Right lobe of liver (tissue), 4 donors: ENCODE results near the gene TNFAIP3.

Source experiments
- CTCF ChIP-seq, 4 donors: fragments of 200-600 bp in 3 of 4; fragments of 450-650 bp in 1 of 4; IDR thresholded peaks; one replicate each; pipeline versions ENCODE4 v1.5.1 to v1.8.0; 2016 to 2022; ENCODE audit warnings: antibody characterized with exemption in 4 of 4, mild to moderate bottlenecking in 2 of 4
- POLR2A ChIP-seq: fragments of 450-650 bp; IDR thresholded peaks from one replicate; pipeline ENCODE4 v1.6.1; 2017; ENCODE audit warnings: antibody characterized with exemption, mild to moderate bottlenecking
- donor health status: DM: no; HTN: no; CAD: no.
- donor health status: DM: no; HTN: no; CAD: no.
- donor health status: DM: no; HTN: yes; CAD: no.

DNA sequence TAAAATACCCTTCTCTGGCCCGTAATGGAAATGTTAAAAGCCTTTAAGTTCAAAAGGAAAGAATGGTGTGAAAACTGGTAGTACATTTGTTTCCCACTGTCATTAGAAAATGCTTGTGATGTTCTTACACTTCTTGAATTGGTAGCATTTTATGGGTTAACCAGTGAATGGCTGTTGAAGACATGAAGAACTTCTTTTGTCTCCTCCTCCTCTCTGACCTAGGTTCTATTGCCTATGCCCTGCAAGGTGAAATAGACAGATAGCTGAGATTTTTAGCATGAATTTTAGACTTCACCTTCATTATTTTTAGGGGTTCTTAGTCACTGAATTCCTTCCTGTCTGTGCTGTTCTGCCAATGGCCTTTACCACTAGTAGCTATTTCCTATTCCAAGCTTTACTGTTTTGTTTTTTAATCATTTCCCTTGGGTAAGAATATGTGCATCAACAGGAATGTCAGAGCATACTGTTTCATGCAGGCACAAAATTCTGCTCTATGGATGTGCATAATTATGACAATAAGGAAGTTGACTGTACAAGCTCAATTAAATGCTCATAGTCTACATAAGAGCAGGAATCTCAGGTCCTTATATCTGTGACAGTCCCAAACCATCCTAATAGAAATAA is 4.9 kb downstream of the TNFAIP3 start:
- no peak for TF ChIP-seq CTCF (IDR thresholded peaks at IDR 0.05)
- TF ChIP-seq POLR2A = no peak
